GM10847 (cell line): ENCODE measurements around the gene VWF.

Experiments
- POLR2A ChIP-seq: IDR thresholded peaks from 2 replicates; pipeline ENCODE4 v1.6.1; 2011; ENCODE audit not compliant: insufficient read length; ENCODE audit errors: extremely low read depth

VWF gene

GRCh38 chr12:5982106-5982505 lies 142.4 kb downstream of the VWF start:
- TF ChIP-seq POLR2A, result no peak

GRCh38 chr12:5977556-5977955 lies 146.9 kb downstream of the VWF start:
- no peak for TF ChIP-seq POLR2A

- no peak for TF ChIP-seq POLR2A
Observed at GRCh38 chr12:5976711-5977110, 147.8 kb downstream of the VWF start.

DNA sequence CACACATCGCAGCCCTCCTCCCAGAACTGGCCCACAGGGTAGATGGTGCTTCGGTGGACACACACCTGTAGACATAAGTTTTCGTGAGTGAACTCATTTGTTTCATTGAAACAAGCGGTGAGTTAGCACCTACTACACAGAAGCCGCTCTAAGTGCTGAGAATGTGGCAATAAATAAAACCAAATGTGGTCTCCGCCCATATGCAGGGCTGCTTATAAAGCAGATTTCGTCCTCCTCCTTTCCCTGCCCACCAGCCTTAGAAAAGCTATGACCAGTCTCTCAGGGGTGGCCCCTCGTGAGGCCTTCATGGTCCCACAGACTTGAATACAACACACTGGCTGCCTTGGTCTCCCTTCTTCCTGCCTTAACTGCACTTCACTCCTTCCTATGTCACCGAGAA lies 148.3 kb downstream of the VWF start:
- no peak for TF ChIP-seq POLR2A

GRCh38 chr12:5973461-5974115 lies 150.9 kb downstream of the VWF start:
- TF ChIP-seq POLR2A, result no peak

DNA sequence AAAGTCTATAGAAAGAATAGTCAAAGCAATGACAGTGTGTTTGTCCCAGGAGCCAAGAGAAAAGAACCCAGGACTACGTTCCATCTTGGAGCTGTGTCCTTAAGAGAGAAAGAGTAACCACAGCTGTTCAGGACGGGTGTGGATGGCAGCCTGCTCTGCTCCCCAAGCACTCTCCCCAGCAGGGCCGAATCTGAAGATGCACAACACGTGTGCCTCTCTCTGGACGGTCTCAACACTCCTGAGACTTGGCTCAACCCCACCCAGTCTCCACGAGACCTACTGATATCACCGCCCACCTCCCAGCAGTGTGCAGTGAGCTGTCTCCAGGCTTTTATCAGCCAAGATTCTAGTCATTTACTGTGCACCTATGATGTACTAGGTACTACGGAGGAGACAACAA lies 152.1 kb downstream of the VWF start:
- no peak for TF ChIP-seq POLR2A

- TF ChIP-seq POLR2A, result no peak
Observed at GRCh38 chr12:5971194-5971850, 153.1 kb downstream of the VWF start.

DNA sequence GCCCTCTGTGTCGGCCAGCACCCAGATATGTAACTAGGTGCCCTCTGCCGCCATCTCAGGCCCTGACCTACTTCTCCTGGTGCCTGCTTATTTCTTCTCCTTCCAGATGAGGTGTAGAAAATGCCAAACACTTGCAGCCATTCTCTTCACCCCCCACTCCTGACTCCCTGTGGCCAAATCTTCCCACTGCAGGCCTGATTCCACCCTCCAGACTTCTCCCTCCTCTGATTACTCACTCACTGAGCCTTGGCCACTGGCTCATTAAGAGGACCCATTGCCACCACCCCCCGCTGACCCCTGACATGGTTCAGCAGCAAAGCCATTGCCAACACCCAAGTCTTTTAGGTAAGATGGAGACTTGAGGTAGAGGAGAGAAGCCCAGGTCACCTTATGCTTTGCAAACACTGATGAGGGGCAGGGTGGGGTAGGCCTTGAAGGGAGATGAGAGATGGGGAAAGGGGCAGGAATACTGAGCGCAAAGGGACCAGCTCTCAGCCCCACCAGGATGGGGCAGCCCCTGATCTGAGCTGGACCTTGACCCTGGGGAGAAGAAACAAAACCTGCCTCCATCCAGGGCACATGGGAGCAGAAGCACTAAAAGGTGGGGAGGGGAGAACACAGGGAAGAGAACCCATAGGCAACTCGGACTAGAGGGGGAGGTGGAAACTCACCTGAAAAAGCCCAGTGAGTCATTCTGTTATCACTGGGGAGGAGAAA lies 154.3 kb downstream of the VWF start:
- TF ChIP-seq POLR2A, result no peak

DNA sequence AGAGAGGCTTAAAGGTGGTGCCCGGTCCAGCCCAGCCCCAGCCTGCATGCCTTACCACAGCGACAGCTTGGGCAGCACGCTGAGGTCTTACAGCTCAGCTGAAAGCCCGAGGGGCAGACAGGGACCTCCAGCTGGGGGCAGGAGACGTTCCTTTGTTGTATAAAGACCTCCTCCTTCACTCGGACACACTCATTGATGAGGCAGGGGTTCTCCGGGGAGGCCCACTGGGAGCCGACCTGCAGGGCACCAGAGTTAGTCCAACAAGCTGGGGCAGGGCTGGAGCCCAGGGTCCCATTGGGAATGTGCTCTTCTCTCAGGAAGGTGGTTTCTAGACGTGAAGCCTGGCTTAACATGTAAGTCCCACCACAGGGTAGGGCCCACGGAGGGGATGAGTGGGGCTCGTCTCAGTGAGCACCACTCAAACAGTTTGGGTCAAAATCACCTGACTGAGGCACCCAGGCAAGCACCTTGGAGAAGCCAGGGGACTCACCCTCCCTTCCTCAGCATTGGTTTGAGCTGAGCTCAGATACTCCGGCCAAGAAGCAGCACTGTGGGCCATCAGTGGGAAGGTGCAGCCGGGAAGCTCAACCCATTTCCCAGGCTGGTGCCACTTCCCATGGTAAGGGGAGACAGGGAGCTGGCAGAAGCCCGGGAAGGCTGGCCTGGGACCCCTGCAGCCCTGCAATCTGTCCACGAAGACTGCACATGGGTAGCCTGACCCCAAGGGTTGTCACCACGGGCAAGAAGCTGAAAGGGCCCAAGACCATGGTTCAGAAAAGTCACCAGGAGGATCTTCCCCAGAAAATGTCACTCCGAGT lies 155.1 kb downstream of the VWF start:
- no peak for TF ChIP-seq POLR2A

GRCh38 chr12:5967645-5968415 lies 156.6 kb downstream of the VWF start:
- no peak for TF ChIP-seq POLR2A

DNA sequence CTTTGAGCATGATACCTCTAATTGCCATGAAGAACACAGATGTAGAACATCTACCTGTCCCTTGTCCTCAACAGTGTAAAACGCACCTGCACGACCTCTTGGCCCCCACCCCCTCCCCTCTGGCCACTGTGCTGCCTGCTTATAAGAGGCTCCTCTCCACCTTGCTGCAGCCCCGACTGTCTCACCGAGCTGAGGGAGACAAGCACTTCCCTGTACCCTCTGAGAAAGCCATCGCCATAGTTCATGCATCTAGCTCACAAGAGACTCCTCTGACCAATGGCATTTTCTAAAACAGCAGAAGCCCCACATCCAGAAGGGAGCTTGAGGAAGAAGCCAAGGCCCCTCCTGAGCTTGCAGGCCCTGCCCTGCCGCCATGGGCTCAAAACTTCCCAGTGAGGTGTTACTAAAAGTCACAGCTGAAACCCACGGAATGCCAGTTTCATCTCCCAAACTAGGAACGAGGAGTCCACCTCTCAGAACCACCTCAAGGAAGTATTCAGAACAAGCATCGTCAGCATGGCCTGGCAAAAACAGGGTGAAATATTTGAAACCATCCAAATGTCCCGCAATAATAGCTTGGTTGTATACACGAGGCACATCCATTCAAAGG lies 157.9 kb downstream of the VWF start:
- no peak for TF ChIP-seq POLR2A

DNA sequence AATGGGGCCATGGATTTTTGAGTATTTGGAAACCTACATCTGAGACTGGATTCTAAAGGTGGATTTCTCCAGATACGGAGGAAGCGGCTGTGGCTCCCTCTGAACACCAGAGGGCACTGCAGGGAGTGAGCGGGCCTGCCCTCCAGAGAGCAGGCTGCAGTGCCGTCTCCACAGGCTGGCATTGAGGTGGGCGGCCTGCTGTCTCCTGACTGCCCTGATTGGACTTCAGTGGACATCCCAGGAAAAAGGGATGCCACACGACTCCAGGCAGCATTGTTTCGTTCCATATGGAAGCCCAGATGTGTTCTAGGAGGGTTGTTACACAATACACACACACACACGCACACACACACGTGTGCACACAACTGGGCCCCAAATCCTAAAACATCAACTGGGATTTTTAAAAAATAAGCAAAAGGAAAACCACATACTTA lies 158.5 kb downstream of the VWF start:
- no peak for TF ChIP-seq POLR2A

DNA sequence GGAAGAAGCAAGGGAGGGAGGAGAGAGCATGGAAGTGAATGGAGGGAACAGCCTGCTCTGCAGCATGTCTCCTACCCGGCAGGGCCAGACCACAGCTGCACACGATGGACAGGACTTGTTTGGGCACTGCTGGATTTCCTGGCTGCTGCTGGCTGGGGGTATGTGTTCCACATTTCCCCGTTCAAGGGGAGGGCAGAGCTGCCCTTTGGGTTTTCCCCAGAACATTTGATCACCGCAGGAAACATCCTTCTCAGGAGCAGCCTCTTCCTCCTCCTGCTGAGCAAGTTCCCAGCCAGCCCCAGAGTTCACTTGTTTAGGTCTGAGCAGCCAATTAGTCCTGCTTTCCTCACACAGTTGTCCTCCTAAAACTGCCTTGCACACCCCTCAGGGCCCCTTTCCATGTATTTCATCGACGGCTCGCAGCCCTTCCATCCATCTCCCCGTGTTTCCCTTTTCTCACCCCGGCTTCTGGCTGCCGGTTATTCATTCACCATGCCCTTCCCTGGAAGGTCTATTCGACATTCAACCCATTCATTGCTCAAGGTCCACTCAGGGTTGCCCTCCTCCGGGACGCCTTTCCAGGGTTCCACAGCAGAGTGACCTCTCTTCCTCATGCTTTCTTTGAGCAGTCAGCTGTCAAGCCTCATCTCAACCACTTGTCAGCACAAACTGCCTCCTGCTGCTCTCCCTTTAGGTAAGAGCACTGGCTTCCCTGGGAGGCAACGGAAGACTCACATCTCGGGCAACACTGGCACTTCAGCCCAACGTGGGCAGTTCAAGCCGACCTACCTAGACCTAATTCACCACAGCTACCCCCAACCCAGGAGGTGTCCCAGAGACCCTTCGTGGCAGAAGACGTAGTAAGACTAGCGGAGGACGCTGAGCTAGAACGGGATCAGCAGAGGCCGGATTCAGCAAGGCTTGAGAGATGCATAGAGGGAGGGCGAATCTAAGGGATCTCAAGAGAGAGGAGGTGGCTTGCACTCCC lies 159.3 kb downstream of the VWF start:
- no peak for TF ChIP-seq POLR2A
